ENCODE results near the gene MRAP.
"Not testable (repeated sequence)": the region's sequence is repeated elsewhere in the genome, so short reads cannot be mapped to it uniquely, and the experiment has no call there.

Gene MRAP

GRCh38 chr21:32298148-32298559 is 501 bp upstream of the MRAP start:
- DNase-seq (ENCODE audit: extremely low spot score, insufficient read length, low read depth) (no peak), FAIRE-seq (no peak)

GRCh38 chr21:32299695-32300094 is 1.0 kb downstream of the MRAP start:
- no peak for FAIRE-seq
- DNase-seq (ENCODE audit: extremely low spot score, insufficient read length, low read depth): no peak

GRCh38 chr21:32300117-32300681 is 1.5 kb downstream of the MRAP start:
- no peak for DNase-seq (ENCODE audit: extremely low spot score, insufficient read length, low read depth)
- FAIRE-seq: no peak

GRCh38 chr21:32301596-32301995 is 2.9 kb downstream of the MRAP start:
- FAIRE-seq: no peak
- no peak for DNase-seq (ENCODE audit: extremely low spot score, insufficient read length, low read depth)

GRCh38 chr21:32302560-32302959 is 3.9 kb downstream of the MRAP start:
- no peak for DNase-seq (ENCODE audit: extremely low spot score, insufficient read length, low read depth)
- no peak for FAIRE-seq

GRCh38 chr21:32303385-32303784 is 4.7 kb downstream of the MRAP start:
- FAIRE-seq (no peak), DNase-seq (ENCODE audit: extremely low spot score, insufficient read length, low read depth) (no peak)

GRCh38 chr21:32304998-32305397 is 6.3 kb downstream of the MRAP start:
- FAIRE-seq (no peak), DNase-seq (ENCODE audit: extremely low spot score, insufficient read length, low read depth) (no peak)

- DNase-seq (ENCODE audit: extremely low spot score, insufficient read length, low read depth): no peak
- FAIRE-seq: no peak
These were observed 7.5 kb downstream of the MRAP start for GRCh38 chr21:32306021-32306780.

GRCh38 chr21:32307706-32308105 is 9.1 kb downstream of the MRAP start:
- DNase-seq (ENCODE audit: extremely low spot score, insufficient read length, low read depth) (no peak), FAIRE-seq (no peak)

- FAIRE-seq: no peak
These were observed 10.0 kb downstream of the MRAP start for GRCh38 chr21:32308696-32309095.

GRCh38 chr21:32309906-32310460 is 11.3 kb downstream of the MRAP start:
- FAIRE-seq (no peak), DNase-seq (ENCODE audit: extremely low spot score, insufficient read length, low read depth) (no peak)

More at GRCh38 chr21:32308696-32309095, 10.0 kb downstream of the MRAP start:
- no peak for DNase-seq (ENCODE audit: extremely low spot score, insufficient read length, low read depth)

GRCh38 chr21:32310976-32311375 is 12.3 kb downstream of the MRAP start:
- not testable (repeated sequence) for DNase-seq (ENCODE audit: extremely low spot score, insufficient read length, low read depth); FAIRE-seq

- DNase-seq (ENCODE audit: extremely low spot score, insufficient read length, low read depth) (no peak), FAIRE-seq (no peak)
These were observed 13.0 kb downstream of the MRAP start for GRCh38 chr21:32311621-32312020.

GRCh38 chr21:32312326-32312725 is 13.7 kb downstream of the MRAP start:
- FAIRE-seq (no peak), DNase-seq (ENCODE audit: extremely low spot score, insufficient read length, low read depth) (no peak)

GRCh38 chr21:32312976-32313375 is 14.3 kb downstream of the MRAP start:
- DNase-seq (ENCODE audit: extremely low spot score, insufficient read length, low read depth) (no peak), FAIRE-seq (no peak)

GRCh38 chr21:32314806-32315205 is 16.2 kb downstream of the MRAP start:
- no peak for DNase-seq (ENCODE audit: extremely low spot score, insufficient read length, low read depth)
- FAIRE-seq: no peak

GRCh38 chr21:32315511-32316281 is 17.0 kb downstream of the MRAP start:
- FAIRE-seq (no peak), DNase-seq (ENCODE audit: extremely low spot score, insufficient read length, low read depth) (no peak)

GRCh38 chr21:32316361-32317215 is 17.9 kb downstream of the MRAP start:
- no peak for FAIRE-seq
- DNase-seq (ENCODE audit: extremely low spot score, insufficient read length, low read depth): no peak

GRCh38 chr21:32317726-32318125 is 19.1 kb downstream of the MRAP start:
- FAIRE-seq (no peak), DNase-seq (ENCODE audit: extremely low spot score, insufficient read length, low read depth) (no peak)

- DNase-seq (ENCODE audit: extremely low spot score, insufficient read length, low read depth) (no peak), FAIRE-seq (no peak)
These were observed 20.4 kb downstream of the MRAP start for GRCh38 chr21:32319012-32319411.
